HG03135 (cell line): ENCODE data around the gene RESP18.
"Not testable (repeated sequence)": the region's sequence is repeated elsewhere in the genome, so short reads cannot be mapped to it uniquely, and the experiment has no call there.

ENCODE experiments used
- ATAC-seq: cut with Tn5 transposase; IDR thresholded peaks from one replicate; pipeline ENCODE4 v1.9.1; 2021; ENCODE audit warnings: mild to moderate bottlenecking, moderate library complexity; ENCODE audit not compliant: unreplicated experiment

RESP18 gene

DNA sequence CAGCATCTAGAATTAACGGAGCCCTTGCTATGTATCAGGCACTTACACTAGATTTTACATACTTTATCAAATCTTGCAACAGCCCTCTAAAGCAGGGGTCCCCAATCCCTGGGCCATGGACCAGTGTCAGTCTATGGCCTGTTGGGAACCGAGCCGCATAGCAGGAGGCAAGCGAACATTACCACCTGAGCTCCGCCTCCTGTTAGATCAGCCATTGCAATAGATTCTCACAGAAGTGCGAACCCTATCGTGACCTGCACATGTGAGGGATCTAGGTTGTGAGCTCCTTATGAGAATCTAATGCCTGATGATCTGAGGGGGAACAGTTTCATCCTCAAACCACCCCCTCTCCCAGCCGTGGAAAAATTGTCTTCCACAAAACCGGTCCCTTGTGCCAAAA lies 39.9 kb downstream of the RESP18 start:
- no peak for ATAC-seq

- no peak for ATAC-seq
Measured at GRCh38 chr2:219291910-219292490, 40.5 kb downstream of the RESP18 start.

DNA sequence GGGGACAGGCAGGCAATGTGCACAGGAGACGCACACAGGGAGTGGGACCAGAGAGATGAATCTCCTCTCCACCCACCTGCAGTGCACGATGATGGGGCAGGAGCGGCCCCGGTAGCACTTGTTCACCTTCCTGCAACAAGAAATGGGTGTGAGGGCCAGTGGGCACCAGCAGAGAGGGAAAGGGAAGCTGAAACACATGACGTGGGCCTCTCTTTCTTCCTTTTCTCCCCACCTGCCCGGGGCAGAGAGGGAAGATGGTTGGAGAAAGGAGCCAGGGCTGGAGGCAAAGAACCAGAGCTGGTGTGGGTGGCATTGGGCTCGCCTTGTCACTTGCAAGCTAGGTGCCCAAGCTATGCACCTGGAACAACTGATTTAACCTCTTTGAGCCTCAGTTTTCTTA lies 41.1 kb downstream of the RESP18 start:
- ATAC-seq = no peak

- no peak for ATAC-seq
Measured at GRCh38 chr2:219290381-219291171, 42.0 kb downstream of the RESP18 start.

- ATAC-seq = no peak
Measured at GRCh38 chr2:219289537-219290361, 42.8 kb downstream of the RESP18 start.

DNA sequence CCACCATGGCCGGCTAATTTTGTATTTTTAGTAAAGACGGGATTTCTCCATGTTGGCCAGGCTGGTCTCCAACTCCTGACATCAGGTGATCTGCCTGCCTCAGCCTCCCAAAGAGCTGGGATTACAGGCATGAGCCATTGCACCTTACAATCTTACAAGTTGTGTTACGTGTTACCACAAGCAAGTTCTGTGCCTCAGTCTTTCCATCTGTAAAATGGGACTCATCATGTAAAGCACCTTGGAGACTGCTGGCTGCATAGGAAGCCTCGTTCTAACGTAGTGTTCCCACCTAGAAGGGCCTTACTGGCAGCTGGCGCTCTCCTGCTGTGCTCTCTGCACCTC lies 43.4 kb downstream of the RESP18 start:
- no peak for ATAC-seq

DNA sequence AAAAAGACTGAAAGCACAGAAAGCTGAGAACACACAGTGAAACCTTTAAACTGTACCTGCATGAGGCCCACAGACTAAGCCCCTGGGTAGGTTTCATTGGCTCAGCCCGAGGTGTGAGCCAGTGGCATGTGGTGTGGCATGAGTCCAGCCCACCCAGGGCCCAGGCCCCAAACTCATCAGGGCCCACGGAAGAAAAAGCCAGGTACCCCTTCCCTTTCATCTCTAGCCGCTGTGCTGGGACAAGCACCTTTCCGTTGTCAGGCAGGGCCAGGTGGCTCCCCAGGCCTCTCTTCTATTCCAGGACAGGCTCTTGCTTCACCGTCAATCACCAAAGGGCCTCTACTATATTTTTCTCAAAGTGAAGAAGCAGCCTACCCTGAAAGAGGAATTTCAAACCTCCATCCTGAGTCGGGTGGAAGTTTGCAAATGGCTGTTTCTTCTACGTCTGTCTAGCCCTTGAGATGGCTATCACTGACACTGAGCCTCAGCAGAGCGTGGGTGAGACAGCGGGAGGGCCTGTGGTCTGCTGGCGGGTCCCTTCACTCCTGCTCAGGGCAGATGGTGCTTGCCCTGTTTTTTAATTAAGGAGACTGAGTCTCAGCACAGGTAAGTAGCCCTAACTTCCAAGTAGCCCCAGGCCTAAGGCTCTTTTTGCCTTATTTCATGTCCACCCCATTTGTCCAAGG lies 44.8 kb downstream of the RESP18 start:
- no peak for ATAC-seq

- ATAC-seq = not testable (repeated sequence)
Measured at GRCh38 chr2:219287116-219287440, 45.5 kb downstream of the RESP18 start.

DNA sequence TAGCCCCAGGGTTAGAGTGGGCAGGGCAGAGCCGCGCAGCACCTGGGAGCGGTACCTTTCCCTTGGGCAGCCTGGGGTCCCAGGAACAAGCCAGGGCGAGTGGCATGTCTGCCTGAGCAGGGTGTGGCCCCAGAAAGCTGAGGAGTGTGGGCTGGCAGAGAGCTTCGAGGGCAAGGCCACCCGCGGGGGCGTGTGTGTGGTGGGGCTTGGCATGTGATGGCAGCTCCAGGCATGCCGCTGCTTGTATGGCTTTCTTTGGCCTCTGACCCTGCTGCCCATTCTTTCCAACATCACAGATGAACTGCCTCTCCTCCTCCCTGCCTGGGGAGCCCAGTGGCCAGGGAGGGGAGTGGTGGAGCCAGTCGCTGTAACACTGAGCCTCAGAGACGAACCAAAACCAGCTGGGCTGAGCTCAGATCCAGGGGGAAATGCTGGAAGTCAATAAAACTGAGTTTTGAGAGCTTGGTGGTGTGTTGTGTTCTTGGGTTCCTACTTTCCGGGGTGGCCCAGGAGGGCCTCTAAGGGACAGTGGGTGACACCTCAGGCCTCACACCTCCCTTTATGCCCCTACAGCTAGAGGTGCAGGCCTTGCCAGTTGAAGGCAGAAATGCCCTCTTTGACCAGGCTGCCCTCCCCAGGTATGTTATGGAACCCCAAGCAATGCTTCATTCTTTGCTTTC lies 46.0 kb downstream of the RESP18 start:
- ATAC-seq = no peak

- no peak for ATAC-seq
Measured at GRCh38 chr2:219285894-219286425, 46.6 kb downstream of the RESP18 start.

DNA sequence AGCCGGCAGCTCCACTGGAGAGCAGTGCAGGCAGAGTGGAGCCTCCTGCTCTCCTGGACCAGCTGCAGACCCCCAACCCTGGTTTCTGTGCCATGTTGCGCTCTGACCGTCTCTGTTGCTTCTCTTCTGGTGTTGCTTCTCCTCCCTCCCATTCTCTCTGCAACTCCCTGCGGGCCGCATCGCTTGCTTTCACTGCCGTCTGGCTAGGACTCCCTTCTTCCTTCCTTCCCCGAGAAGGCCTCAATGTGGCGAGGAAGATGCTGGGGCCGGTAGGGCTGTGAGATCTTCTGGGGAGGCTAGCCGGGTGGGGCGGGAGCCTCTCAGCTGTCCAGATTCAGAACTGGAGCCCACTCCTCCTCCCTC lies 47.2 kb downstream of the RESP18 start:
- ATAC-seq = no peak

DNA sequence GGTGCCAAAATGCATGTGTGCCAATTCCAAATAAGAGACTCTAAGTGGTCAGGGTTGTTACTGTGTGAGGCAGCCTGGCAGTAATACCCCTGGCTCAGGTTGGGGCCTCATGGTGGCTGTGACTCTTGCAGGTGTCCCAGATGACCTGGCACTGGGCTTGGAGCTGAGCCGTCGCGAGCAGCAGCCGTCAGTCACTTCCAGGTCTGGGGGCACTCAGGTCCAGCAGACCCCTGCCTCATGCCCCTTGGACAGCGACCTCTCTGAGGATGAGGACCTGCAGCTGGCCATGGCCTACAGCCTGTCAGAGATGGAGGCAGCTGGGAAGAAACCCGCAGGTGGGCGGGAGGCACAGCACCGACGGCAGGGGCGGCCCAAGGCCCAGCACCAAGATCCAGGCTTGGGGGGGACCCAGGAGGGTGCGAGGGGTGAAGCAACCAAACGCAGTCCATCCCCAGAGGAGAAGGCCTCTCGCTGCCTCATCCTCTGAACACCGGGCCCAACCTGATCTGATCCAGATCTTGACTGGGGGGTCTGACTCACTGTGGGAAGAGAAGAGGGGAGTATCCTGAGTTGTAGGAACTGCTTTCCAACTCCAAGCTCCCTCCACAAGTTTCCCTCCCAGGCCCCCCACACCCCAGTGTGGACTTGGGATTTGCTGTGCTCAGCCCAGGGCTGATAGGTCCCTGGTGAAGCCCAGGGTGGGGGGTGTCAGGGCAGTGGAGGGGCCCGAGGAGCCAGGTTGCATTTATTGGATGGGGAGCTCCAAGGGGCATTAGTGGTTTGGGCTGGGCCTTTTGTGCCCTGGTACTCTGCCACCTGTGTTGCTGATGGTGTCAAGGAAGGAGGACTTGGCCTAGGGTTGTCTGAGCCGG lies 47.8 kb downstream of the RESP18 start:
- ATAC-seq = no peak

- ATAC-seq = no peak
Measured at GRCh38 chr2:219282943-219283581, 49.5 kb downstream of the RESP18 start.

DNA sequence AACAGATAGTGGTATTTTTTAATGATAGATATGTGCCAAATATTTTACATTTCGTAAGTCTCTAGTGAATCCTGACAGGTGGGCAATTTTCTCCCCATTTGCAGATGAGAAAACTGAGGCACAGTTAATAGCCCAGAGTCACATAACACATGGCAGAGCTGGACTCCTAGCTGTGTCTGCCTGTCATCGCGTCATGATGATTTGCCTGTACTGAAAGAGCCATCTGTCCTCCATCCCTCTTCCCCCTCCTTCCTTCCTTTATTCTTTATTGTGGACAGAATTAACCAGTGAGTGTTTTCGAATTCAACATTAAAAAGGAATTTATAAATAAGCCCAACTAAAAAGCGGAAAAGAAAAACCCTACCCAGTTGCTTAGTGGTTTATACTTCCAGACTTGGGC lies 50.2 kb downstream of the RESP18 start:
- no peak for ATAC-seq

DNA sequence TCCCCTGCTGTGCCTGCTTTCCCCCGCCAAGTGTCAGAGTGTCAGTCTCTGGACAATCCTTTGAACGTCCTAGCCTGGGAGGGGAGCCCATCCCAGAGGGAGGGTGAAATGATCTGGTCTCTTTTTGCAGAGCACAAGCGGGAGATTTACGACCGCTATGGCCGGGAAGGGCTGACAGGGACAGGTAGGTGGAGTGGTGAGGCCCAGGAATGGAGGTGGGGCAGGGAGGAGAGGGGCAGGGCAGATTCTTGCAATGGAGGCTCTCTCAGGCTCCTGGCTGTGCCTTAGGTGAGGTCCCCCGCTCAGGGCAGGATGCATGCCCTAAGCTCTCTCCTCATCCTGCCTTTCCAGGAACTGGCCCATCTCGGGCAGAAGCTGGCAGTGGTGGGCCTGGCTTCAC lies 51.0 kb downstream of the RESP18 start:
- no peak for ATAC-seq

- ATAC-seq = no peak
Measured at GRCh38 chr2:219280651-219281050, 51.9 kb downstream of the RESP18 start.

DNA sequence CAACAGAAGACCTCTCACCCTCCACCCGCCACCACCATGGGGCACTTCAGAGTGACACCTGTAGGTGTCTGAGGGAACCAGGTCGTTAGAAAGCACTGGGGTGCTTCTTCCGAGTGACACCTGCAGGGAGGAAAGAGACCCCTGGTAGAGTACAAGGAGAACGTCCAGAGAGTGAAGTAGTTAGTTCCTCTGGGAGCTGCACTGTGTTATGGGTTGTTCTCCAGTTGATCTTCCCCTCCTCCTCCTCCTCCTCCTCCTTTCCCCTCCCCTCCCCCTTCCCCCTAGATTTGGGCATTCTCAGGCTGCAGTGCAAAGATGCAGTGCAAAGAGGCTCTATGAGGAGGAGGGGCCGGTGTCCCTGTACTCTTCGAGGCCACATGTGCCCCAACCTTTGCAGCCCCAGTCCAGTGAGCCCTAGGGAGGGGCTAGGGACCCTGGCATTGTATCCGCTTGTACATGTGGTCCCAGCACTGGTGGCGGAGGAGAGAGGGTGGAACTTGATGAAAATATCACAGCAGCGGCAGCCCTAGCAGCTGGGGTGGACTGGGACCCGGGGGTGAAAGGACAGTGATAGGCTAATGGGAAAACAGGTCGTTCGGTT lies 52.5 kb downstream of the RESP18 start:
- no peak for ATAC-seq

GRCh38 chr2:219279151-219279915 lies 53.2 kb downstream of the RESP18 start, which contains the start of gene DNAJB2:
Gene DNAJB2 (plus strand): TSS chr2:219279366. CDS start chr2:219279834, 468 bp downstream.
- peak; percentile 83 for ATAC-seq
